ENCODE results near the gene MEGF8. TPM values are rescaled to one million over a fixed set of nuclear protein-coding genes. Genes with fewer than 3 reads are reported as not detected.

The MEGF8 gene
- total RNA-seq, 4 donors from 2014 or later = 12.5 to 150 (median 35.7) TPM

GRCh38 chr19:42349378-42350107, 24.1 kb downstream of the MEGF8 start:
- H3K4me3 ChIP-seq (replicated peaks in 1 of 3) = no peak overlapping the region

DNA sequence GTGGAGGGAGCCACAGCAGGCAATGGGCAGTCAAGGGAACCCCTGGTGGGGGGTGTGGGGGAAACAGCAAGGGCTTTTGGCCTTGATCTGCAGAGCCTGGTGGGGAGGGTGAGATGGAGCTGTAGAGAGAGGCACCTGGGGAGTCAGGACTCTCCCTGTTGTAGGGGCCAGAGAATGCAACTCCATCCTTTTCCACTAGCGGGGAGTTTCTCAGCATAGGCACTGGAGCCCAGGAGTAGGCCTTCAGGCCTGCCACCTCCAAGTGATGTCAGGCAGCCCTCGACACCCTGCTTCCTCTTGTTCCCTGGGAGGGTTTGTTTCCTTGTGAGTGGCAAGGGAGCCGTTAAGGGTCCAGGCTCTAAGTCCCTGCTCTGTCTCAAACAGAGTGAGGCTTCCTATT, 25.0 kb downstream of the MEGF8 start:
- WGBS, 2 donors = 100% methylated on average over 1 to 3 of the region's 3 CpGs
- Histone ChIP-seq H3K27ac (no peak overlapping the region), H3K9me3 (no peaks in the 10 kb centered on the region), H3K36me3 (no peaks in the 10 kb centered on the region), H3K4me1 (no peaks in the 10 kb centered on the region), H3K4me3 (replicated peaks in 1 of 3) (no peak overlapping the region), H3K27me3 (no peaks in the 10 kb centered on the region)
- TF ChIP-seq, protein P1, sequence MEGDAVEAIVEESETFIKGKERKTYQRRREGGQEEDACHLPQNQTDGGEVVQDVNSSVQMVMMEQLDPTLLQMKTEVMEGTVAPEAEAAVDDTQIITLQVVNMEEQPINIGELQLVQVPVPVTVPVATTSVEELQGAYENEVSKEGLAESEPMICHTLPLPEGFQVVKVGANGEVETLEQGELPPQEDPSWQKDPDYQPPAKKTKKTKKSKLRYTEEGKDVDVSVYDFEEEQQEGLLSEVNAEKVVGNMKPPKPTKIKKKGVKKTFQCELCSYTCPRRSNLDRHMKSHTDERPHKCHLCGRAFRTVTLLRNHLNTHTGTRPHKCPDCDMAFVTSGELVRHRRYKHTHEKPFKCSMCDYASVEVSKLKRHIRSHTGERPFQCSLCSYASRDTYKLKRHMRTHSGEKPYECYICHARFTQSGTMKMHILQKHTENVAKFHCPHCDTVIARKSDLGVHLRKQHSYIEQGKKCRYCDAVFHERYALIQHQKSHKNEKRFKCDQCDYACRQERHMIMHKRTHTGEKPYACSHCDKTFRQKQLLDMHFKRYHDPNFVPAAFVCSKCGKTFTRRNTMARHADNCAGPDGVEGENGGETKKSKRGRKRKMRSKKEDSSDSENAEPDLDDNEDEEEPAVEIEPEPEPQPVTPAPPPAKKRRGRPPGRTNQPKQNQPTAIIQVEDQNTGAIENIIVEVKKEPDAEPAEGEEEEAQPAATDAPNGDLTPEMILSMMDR (IDR thresholded peaks at IDR 0.05) = no peak
- no peak for TF ChIP-seq POLR2A (IDR thresholded peaks at IDR 0.05)
- DNase-seq = no peak
- intact Hi-C loops (cut with DNase I) = no loop called here

More at GRCh38 chr19:42349378-42350107, 24.1 kb downstream of the MEGF8 start:
- 95 to 96% methylated on average over 14 of the region's 14 CpGs for WGBS, 2 donors
- Histone ChIP-seq H3K9me3 (no peaks in the 10 kb centered on the region), H3K36me3 (peaks cover 6 to 7% of the 10 kb centered on the region in 2 donors), H3K27me3 (no peaks in the 10 kb centered on the region), H3K27ac (no peak overlapping the region), H3K4me1 (no peaks in the 10 kb centered on the region)
- intact Hi-C loops (cut with DNase I) = no loop called here
- TF ChIP-seq POLR2A (IDR thresholded peaks at IDR 0.05) = no peak
- TF ChIP-seq, protein P1 (IDR thresholded peaks at IDR 0.05) = no peak
- no peak for DNase-seq

- intact Hi-C loops (cut with DNase I) = no loop called here
- no peak for TF ChIP-seq POLR2A (IDR thresholded peaks at IDR 0.05)
- TF ChIP-seq, protein P1 (IDR thresholded peaks at IDR 0.05) = no peak
Measured at GRCh38 chr19:42351079-42351735, 25.8 kb downstream of the MEGF8 start.

DNA sequence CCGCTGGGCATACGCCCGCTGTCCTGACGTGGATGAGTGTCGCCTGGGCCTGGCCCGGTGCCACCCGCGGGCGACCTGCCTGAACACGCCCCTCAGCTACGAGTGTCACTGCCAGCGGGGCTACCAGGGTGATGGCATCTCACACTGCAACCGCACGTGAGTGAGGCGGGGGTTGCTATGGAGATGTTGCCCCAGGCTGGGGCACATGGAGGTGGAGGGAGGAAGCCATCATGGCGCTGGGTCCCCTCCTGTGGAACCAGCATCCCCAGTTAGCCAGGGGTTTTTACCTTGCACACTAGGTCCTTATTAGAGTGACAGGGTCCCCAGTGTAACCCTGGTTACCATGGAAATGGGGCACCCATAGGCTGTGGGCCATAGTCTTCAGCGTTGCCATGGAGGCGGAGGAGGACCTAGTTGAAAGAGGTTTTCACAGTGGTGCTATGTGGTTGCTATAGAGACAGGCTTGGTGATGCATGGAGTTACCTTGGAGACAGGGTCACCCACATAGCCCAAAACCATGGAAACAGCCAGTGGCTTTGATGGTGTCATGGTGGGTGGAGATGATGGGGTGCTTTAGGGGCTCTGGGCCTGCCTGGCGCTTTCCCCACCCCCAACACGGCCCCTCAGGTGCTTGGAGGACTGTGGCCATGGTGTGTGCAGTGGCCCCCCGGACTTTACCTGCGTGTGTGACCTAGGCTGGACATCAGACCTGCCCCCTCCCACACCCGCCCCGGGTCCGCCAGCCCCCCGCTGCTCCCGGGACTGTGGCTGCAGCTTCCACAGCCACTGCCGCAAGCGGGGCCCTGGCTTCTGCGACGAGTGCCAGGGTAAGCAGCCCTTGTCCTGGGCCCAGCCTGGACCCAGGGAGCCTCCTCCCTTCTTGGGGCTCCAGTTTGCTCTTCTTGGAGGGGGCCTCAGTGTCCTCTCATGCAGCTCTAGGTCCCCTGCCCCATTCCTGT, 27.1 kb downstream of the MEGF8 start:
- 91 to 96% methylated on average over 19 to 20 of the region's 31 CpGs for WGBS, 2 donors
- Histone ChIP-seq H3K36me3 (peaks cover 18% of the 10 kb centered on the region in 2 donors), H3K4me1 (no peaks in the 10 kb centered on the region), H3K27ac (no peak overlapping the region), H3K27me3 (no peaks in the 10 kb centered on the region), H3K4me3 (replicated peaks in 1 of 3) (no peak overlapping the region), H3K9me3 (no peaks in the 10 kb centered on the region)
- intact Hi-C loops (cut with DNase I) = no loop called here
- no peak for DNase-seq
- TF ChIP-seq, protein P1 (IDR thresholded peaks at IDR 0.05) = no peak
- TF ChIP-seq POLR2A (IDR thresholded peaks at IDR 0.05) = no peak

More at GRCh38 chr19:42351079-42351735, 25.8 kb downstream of the MEGF8 start:
- Histone ChIP-seq H3K27ac (no peak overlapping the region), H3K27me3 (no peaks in the 10 kb centered on the region), H3K36me3 (peaks cover 6 to 7% of the 10 kb centered on the region in 2 donors), H3K9me3 (no peaks in the 10 kb centered on the region), H3K4me1 (no peaks in the 10 kb centered on the region), H3K4me3 (replicated peaks in 1 of 3) (no peak overlapping the region)
- 86 to 96% methylated on average over 11 to 15 of the region's 21 CpGs for WGBS, 2 donors
- DNase-seq = no peak
